Lower leg skin (tissue), 3 donors: ENCODE measurements around the gene CH25H.

Source experiments
- POLR2A ChIP-seq, 2 donors: fragments of 450-650 bp; IDR thresholded peaks; one replicate each; pipeline ENCODE4 v1.6.1; 2016 to 2017; ENCODE audit warnings: antibody characterized with exemption in 2 of 2, mild to moderate bottlenecking in 1 of 2, moderate library complexity in 1 of 2
- TF ChIP-seq, protein P1 (sequence below), 3 donors: fragments of 450-650 bp; IDR thresholded peaks; one replicate each; pipeline ENCODE4 v1.5.1; 2016; ENCODE audit warnings: antibody characterized with exemption in 3 of 3, mild to moderate bottlenecking in 3 of 3, moderate library complexity in 2 of 3

- TF ChIP-seq, protein P1, sequence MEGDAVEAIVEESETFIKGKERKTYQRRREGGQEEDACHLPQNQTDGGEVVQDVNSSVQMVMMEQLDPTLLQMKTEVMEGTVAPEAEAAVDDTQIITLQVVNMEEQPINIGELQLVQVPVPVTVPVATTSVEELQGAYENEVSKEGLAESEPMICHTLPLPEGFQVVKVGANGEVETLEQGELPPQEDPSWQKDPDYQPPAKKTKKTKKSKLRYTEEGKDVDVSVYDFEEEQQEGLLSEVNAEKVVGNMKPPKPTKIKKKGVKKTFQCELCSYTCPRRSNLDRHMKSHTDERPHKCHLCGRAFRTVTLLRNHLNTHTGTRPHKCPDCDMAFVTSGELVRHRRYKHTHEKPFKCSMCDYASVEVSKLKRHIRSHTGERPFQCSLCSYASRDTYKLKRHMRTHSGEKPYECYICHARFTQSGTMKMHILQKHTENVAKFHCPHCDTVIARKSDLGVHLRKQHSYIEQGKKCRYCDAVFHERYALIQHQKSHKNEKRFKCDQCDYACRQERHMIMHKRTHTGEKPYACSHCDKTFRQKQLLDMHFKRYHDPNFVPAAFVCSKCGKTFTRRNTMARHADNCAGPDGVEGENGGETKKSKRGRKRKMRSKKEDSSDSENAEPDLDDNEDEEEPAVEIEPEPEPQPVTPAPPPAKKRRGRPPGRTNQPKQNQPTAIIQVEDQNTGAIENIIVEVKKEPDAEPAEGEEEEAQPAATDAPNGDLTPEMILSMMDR (IDR thresholded peaks at IDR 0.05), result no peak
- TF ChIP-seq POLR2A (IDR thresholded peaks at IDR 0.05), result no peak
These were observed 35.9 kb upstream of the CH25H start for GRCh38 chr10:89242840-89243568.
